ENCODE measurements around the gene ARPC3.
A peak's percentile ranks its signal among the peaks of the same experiment; 100 is the strongest.
"Not testable (repeated sequence)": the region's sequence is repeated elsewhere in the genome, so short reads cannot be mapped to it uniquely, and the experiment has no call there.

ARPC3 gene

DNA sequence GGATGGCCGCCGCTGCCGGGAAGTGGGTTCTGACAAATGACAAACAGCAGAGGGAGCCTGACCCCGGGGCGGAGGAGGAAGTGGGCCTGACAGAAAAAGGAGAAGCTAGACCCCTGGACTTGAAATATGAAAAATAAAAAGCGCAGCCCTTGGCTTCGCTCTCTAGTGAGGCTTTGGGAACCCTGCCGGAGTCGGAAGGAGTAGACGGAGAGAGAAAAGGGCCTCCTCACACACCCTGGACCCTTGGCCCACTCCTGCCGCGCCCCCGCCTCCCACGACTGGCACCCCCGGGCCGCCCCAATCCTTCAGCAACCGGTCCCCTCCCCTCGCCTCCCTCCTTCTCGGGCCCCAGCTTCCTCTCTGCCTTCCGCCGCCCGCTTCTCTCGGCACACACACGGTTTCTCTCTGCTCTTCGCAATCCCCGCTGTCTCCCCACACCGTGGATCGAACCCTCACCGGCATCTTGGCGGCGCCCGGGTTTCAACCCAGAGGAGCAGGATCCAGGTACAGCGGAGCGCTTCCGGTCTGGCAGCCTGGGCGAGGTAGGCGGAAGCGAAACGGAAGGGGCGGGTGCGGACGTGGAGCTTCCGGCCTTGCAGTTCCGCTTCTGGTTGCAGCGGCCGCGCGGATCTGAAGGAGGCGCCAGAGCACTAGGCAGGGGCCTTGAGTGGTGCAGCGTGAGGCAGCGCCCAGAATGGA is at the start of gene ARPC3:
TSS of gene ARPC3 (minus strand) at position 539 of the 699 bp plus-strand sequence. CDS start at position 462, 77 bp downstream.
- DNase-seq, result peak; percentile 93

DNA sequence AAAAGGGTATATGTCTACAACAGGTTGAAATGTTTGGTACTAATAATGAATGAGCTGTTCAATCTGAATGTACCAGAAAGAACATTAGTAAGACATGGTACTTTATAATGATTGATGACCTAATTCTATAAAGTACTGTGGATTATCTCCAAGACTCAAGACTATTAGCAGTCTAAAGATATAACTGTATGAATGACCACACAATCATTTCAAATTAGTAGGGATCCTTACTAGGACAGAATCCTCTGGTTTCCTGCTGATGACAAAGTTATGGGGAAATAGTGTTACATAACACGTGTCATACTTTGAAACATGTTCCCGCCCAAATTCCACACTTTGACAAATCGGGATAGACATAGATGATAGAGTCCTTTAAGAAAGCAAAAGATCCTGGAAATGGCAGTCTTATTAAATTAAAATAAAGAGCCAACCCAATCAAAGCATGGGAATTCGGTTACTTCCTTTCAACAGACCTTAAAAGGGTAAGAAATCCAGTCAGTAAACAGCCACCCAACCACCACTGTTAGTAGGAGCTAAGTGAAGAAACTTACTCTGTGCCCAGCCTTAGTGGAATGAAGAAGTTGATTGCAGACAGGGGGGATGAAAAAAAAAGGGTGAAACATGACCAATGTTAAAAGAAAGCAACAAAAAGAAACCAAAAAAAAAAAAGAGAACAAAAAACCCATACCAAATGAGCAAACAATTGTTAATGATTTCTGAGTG is 49.0 kb upstream of the ARPC3 start:
- no peak for DNase-seq

DNA sequence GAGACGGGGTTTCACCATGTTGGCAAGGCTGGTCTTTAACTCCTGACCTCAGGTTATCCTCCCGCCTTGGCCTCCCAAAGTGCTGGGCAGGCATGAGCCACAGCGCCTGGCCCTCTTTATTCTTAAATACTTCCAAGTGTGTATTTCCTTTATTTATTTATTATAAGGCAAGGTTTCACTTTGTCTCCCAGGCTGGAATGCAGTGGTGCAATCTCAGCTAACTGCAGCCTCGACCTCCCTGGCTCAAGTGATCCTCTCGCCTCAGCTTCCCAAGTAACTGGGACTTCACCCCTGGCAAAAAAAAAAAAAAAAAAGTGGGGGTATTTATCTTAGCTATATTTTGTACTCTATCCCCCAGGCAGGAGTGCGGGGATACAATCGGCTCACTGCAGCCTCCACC is 25.3 kb upstream of the ARPC3 start:
- no peak for DNase-seq

DNA sequence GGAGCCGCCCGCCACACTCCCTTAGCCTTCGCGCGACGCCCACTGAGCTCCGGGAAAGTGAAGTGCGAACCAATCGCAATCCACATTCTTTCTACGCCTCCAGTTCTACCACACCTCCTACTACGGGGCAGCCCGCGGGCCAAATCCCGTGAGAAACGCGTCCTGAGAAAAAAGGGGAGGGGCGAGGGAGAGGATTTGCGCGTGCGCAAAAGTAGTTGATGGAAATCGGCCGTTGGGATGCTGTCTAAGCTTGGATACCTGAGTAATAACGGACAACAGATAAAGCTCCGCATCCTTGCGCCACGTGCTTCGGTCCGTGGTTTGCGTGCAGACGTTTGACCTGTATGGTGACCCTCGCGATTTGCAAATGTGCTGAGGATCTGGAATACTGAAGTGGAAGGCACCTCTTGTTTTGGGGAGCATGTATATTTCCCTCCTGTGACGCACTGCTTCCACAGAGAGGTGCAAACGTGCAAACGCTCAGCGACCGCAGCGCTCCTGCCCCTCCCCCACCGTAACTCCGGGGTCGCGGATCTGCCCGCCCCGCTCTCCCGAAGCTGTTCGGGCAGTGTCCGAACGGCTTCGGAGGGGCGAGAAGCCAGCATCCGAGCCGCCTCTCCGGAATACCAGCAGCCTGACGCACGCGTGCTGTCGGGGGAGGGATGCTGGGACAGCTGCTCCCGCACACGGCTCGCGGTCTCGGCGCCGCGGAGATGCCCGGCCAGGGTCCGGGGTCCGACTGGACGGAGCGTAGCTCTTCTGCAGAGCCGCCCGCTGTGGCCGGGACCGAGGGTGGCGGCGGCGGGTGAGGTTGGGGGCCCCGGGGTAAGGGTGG is 18.3 kb upstream of the ARPC3 start, which contains the start of the genes FAM216A and GPN3:
TSS of gene FAM216A (plus strand) at position 632 of the 835 bp plus-strand sequence. CDS start at position 663, 31 bp downstream.
TSS of gene GPN3 (minus strand) at position 44 of the 835 bp plus-strand sequence. CDS start 54 bp downstream, outside the sequence.
- DNase-seq, result peak; percentile 92

DNA sequence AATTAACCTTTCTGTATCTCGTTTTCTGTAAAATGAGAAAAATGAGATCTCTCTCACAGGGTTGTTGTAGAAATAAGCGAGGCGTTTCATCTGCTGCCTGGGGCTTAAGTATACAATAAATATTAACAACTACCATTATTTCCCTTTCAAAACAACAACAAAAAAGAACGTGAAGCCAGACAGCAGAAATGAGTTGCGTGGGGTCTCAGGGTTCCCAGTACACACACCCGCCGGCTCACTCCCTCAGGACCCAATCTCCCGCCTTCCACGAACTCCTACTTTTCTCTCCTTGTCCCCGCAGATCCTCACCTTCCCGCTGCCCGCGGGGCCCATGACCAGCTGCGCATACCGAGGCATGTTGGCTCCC is 17.7 kb upstream of the ARPC3 start:
- no peak for DNase-seq

- DNase-seq, result no peak
These were observed 16.7 kb upstream of the ARPC3 start for GRCh38 chr12:110466791-110467190.

DNA sequence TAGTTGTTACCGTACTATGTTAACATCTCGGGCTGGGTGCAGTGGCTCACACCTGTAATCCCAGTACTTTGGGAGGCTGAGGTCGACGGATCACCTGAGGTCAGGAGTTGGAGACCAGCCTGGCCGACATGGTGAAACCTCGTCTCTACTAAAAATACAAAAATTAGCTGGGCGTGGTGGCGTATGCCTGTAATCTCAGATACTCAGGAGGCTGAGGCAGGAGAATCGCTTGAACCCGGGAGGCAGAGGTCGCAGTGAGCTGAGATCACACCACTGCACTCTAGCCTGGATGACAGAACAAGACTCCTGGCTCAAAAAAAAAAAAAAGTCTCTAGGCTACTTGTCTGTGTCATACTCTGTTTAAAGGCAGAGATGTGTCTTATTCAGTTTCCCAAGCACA is 15.6 kb upstream of the ARPC3 start:
- not testable (repeated sequence) for DNase-seq

GRCh38 chr12:110465024-110465423 is 14.9 kb upstream of the ARPC3 start:
- no peak for DNase-seq

DNA sequence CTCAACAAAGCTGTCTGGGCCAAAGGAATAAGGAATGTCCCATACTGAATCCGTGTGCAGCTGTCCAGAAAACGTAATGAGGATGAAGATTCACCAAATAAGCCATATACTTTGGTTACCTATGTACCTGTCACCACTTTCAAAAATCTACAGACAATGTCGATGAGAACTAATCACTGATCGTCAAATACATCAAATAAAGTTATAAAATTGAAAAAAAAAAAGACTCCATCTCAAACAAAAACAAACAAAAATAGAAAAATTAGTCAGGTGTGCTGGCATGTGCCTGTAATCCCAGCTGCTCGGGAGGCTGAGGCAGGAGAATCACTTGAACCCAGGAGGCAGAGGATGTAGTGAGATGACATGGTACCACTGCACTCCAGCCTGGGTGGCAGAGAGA is 11.1 kb upstream of the ARPC3 start:
- not testable (repeated sequence) for DNase-seq

GRCh38 chr12:110458756-110459155 is 8.6 kb upstream of the ARPC3 start:
- DNase-seq, result no peak

DNA sequence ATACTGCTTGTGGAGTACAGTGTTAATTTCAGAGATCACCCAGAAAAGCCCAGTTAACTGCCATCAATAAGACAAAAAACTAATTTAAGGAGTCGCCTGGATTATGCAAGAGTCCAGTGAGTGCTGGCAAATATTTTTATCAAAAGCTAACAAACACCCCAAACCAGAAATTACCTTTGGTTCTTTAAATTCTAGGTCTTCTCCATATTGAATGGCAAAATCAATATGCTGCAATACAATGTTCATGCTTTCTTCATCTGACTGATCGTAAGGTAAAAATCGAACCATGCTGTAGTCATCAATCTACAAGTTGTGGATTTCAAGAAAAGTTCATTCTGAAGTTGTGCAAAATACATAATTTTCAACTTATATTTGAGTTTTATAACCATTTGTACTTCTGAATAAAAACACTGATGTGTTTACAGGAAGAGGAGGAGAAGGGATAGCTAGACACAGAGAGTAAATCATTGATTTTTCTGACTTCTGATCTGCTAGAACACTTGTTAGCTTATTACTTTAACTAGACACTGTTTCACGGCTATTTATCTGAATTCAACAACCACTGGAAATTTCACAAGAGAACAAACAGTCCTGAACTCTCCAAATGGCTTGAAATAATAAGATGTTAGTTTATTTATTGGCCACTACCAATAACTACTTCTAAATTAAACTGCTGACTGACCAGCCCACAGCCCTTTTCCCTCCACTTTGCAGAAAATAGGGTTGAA is 3.6 kb upstream of the ARPC3 start:
- no peak for DNase-seq

- no peak for DNase-seq
These were observed 1.1 kb upstream of the ARPC3 start for GRCh38 chr12:110451263-110451662.

- no peak for DNase-seq
These were observed 5.7 kb downstream of the ARPC3 start for GRCh38 chr12:110444455-110444854.

GRCh38 chr12:110436231-110436630 is 13.9 kb downstream of the ARPC3 start:
- DNase-seq, result no peak

DNA sequence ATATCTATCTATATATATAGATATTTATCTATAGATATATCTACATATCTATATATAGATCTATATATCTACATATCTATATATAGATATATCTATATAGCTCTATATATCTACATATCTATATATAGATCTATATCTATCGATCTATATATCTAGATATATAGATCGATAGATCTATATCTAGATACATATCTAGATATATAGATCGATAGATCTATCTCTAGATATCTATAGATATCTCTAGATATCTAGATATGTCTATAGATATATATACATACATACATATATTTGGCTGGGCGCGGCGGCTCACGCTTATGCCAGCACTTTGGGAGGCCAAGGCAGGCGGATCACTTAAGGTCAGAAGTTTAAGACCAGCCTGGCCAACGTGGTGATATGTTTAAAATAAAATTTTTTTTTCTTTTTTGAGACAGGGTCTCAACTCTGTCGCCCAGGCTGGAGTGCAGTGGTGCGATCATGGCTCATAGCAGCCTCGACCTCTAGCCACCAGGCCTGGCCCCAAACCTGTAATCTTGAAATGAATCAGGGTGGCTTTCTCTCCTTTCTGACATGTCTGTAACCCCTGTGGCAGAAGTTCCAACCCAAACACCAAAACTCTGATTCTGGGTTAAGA is 18.1 kb downstream of the ARPC3 start:
- no peak for DNase-seq

GRCh38 chr12:110429676-110430075 is 20.5 kb downstream of the ARPC3 start:
- DNase-seq, result not testable (repeated sequence)

GRCh38 chr12:110426406-110426805 is 23.7 kb downstream of the ARPC3 start:
- no peak for DNase-seq

GRCh38 chr12:110424237-110424636 is 25.9 kb downstream of the ARPC3 start:
- DNase-seq, result no peak

GRCh38 chr12:110421701-110422100 is 28.4 kb downstream of the ARPC3 start:
- no peak for DNase-seq

DNA sequence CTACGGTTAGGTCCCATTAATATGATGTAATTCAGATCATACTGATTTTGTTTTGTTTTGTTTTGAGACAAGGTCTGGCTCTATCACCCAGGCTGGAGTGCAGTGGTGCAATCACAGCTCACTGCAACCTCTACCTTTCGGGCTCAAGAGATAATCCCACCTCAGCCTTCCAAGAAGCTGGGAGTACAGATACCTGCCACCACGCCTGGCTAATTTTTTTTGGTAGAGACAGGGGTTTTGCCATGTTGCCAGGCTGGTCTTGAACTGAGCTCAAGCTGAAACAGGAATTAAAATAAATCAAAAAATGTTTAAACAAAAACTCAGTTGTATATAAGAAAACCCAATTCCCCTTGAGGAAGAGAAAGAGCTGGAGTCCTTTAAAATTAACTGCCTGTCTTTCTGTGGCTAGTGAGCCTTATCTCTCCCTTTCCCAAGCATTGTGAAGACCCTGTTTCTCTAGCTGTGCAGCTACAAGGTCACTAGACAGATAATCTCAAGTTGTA is 28.9 kb downstream of the ARPC3 start:
- DNase-seq, result no peak

- not testable (repeated sequence) for DNase-seq
These were observed 29.5 kb downstream of the ARPC3 start for GRCh38 chr12:110420644-110421043.

GRCh38 chr12:110417113-110417512 is 33.0 kb downstream of the ARPC3 start:
- not testable (repeated sequence) for DNase-seq
